H1 (cell line): ENCODE results near the gene SLC36A2. TPM values are rescaled to one million over a fixed set of nuclear protein-coding genes. Genes with fewer than 3 reads are reported as not detected.

Experiments
- CTCF ChIA-PET: fragments of 300-600 bp; sonication (Branson Sonifier 250); formaldehyde crosslinking; loops from one replicate; lab custom pipeline; 2021; ENCODE audit not compliant: partially characterized antibody; lab: Charles Lee
- POLR2A ChIA-PET: fragments of 300-600 bp; sonication (Branson Sonifier 250); formaldehyde crosslinking; loops from one replicate; lab custom pipeline; 2021; ENCODE audit warnings: inconsistent platforms; ENCODE audit not compliant: partially characterized antibody; lab: Charles Lee
- DNase-seq, 2 experiments: peaks; one replicate each; pipeline versions ENCODE4 v3.0.0 to v3.0.0-alpha.2; 2010 to 2022; ENCODE audit warnings: low spot score in 2 of 2, low read depth in 1 of 2, mixed read lengths in 1 of 2
- FAIRE-seq: peaks from 2 replicates; lab custom pipeline; 2011; peaks lifted over from hg19 to GRCh38; lab: Jason Lieb, UNC
- H2AFZ ChIP-seq: 2 replicates; pipeline ENCODE4 v1.8.1; 2012; ENCODE audit warnings: low read length, inconsistent platforms
- H2AK5ac ChIP-seq: 2 replicates; pipeline ENCODE4 v1.6.1; 2013; ENCODE audit warnings: low read depth, low read length
- H2BK120ac ChIP-seq: replicated peaks from 2 replicates; pipeline ENCODE3; 2013; ENCODE audit warnings: low read depth, low read length, inconsistent platforms
- H2BK12ac ChIP-seq: 2 replicates; pipeline ENCODE4 v1.6.1; 2013; ENCODE audit warnings: low read depth, low read length
- H2BK15ac ChIP-seq: 2 replicates; pipeline ENCODE4 v1.6.1; 2013; ENCODE audit warnings: low read length
- H2BK20ac ChIP-seq: 2 replicates; pipeline ENCODE4 v1.6.1; 2013; ENCODE audit warnings: low read length
- H2BK5ac ChIP-seq: 2 replicates; pipeline ENCODE4 v1.6.1; 2013; ENCODE audit warnings: low read depth, low read length
- H3K14ac ChIP-seq: 2 replicates; pipeline ENCODE4 v1.6.1; 2013; ENCODE audit warnings: inconsistent platforms; ENCODE audit not compliant: insufficient read length
- H3K18ac ChIP-seq: 2 replicates; pipeline ENCODE4 v1.6.1; 2013; ENCODE audit warnings: low read length; ENCODE audit errors: extremely low read depth
- H3K23ac ChIP-seq: 2 replicates; pipeline ENCODE4 v1.6.1; 2013; ENCODE audit warnings: inconsistent platforms; ENCODE audit not compliant: insufficient read length
- H3K23me2 ChIP-seq: 2 replicates; pipeline ENCODE4 v1.6.1; 2013; ENCODE audit warnings: low read depth, low read length
- H3K27ac ChIP-seq: 2 replicates; pipeline ENCODE4 v1.6.1; 2011; ENCODE audit warnings: low read depth, low read length, inconsistent platforms
- H3K27me3 ChIP-seq, 4 experiments: replicated peaks in 1 of 4; 1 replicate in 1 of 4; 2 replicates in 3 of 4; pipeline versions ENCODE4 v1.6.1 to v1.8.1; 2011 to 2013; ENCODE audit warnings: low read length in 3 of 4, mild to moderate bottlenecking in 3 of 4, inconsistent platforms in 2 of 4, mixed read lengths in 2 of 4, moderate library complexity in 1 of 4; ENCODE audit not compliant: control insufficient read depth in 3 of 4, insufficient read depth in 3 of 4; ENCODE audit errors: extremely low read depth in 1 of 4
- H3K36me3 ChIP-seq, 4 experiments: 2 replicates each; pipeline versions ENCODE4 v1.6.1 to v1.8.1; 2011 to 2013; ENCODE audit warnings: mild to moderate bottlenecking in 4 of 4, low read length in 3 of 4, moderate library complexity in 2 of 4, control low read depth in 1 of 4, inconsistent platforms in 1 of 4; ENCODE audit not compliant: insufficient read depth in 4 of 4, control insufficient read depth in 2 of 4
- H3K4ac ChIP-seq: replicated peaks from 2 replicates; pipeline ENCODE3; 2013; ENCODE audit warnings: low read length, low read depth, mixed read lengths, inconsistent platforms; ENCODE audit not compliant: insufficient read length
- H3K4me1 ChIP-seq, 4 experiments: replicated peaks in 1 of 4; 1 replicate in 1 of 4; 2 replicates in 3 of 4; pipeline versions ENCODE4 v1.6.1 to v1.8.1; 2011 to 2013; ENCODE audit warnings: low read length in 3 of 4, inconsistent platforms in 2 of 4, mixed read lengths in 1 of 4; ENCODE audit not compliant: insufficient read depth in 4 of 4, control insufficient read depth in 3 of 4
- H3K4me2 ChIP-seq, 2 experiments: 2 replicates each; pipeline versions ENCODE4 v1.6.1 to v1.8.1; 2011 to 2013; ENCODE audit warnings: low read depth in 2 of 2, low read length in 2 of 2, control low read depth in 1 of 2, inconsistent platforms in 1 of 2, mild to moderate bottlenecking in 1 of 2; ENCODE audit not compliant: insufficient read depth in 1 of 2
- H3K4me3 ChIP-seq, 4 experiments: fragments of 200-600, 300-600 bp in 1 of 4; sonication (generic), shearing (Covaris generic), sonication (Bioruptor Twin) in 1 of 4; 2 replicates each; pipeline versions ENCODE4 v1.5.1 to v1.8.1; 2011 to 2016; ENCODE audit warnings: low read length in 4 of 4, low read depth in 3 of 4, control low read depth in 2 of 4, inconsistent platforms in 2 of 4, mild to moderate bottlenecking in 2 of 4, mixed read lengths in 1 of 4, moderate library complexity in 1 of 4; ENCODE audit not compliant: insufficient read depth in 2 of 4; ENCODE audit errors: extremely low read depth in 1 of 4
- H3K56ac ChIP-seq: replicated peaks from 2 replicates; pipeline ENCODE3; 2013; ENCODE audit warnings: low read depth, mild to moderate bottlenecking, mixed read lengths, low read length, inconsistent platforms; ENCODE audit not compliant: insufficient read length
- H3K79me1 ChIP-seq: 2 replicates; pipeline ENCODE4 v1.6.1; 2013; ENCODE audit warnings: low read depth, low read length, control low read depth
- H3K79me2 ChIP-seq, 2 experiments: 2 replicates each; pipeline versions ENCODE4 v1.6.1 to v1.8.1; 2012 to 2013; ENCODE audit warnings: low read length in 2 of 2, mild to moderate bottlenecking in 2 of 2, inconsistent platforms in 1 of 2; ENCODE audit not compliant: insufficient read depth in 2 of 2, control insufficient read depth in 1 of 2
- H3K9ac ChIP-seq, 4 experiments: replicated peaks in 1 of 4; 1 replicate in 1 of 4; 2 replicates in 3 of 4; pipeline versions ENCODE4 v1.6.1 to v1.8.1; 2011 to 2013; ENCODE audit warnings: low read depth in 3 of 4, low read length in 3 of 4, control low read depth in 2 of 4, mild to moderate bottlenecking in 2 of 4, moderate library complexity in 2 of 4, inconsistent platforms in 1 of 4; ENCODE audit errors: extremely low read depth in 1 of 4
- H3K9me3 ChIP-seq, 2 experiments: 2 replicates each; pipeline versions ENCODE4 v1.6.1 to v1.8.1; 2012 to 2013; ENCODE audit warnings: mild to moderate bottlenecking in 2 of 2, moderate library complexity in 2 of 2, control low read depth in 1 of 2, inconsistent platforms in 1 of 2, low read depth in 1 of 2, low read length in 1 of 2, mixed read lengths in 1 of 2; ENCODE audit not compliant: insufficient read depth in 2 of 2
- H4K20me1 ChIP-seq, 2 experiments: replicated peaks in 1 of 2; 2 replicates each; pipeline versions ENCODE3 to v1.8.1; 2011 to 2013; ENCODE audit warnings: inconsistent platforms in 2 of 2, low read length in 2 of 2, mild to moderate bottlenecking in 1 of 2; ENCODE audit not compliant: insufficient read depth in 2 of 2, control insufficient read depth in 1 of 2
- H4K5ac ChIP-seq: 2 replicates; pipeline ENCODE4 v1.6.1; 2013; ENCODE audit warnings: low read length, low read depth, mixed read lengths, inconsistent platforms; ENCODE audit not compliant: insufficient read length
- H4K8ac ChIP-seq: 2 replicates; pipeline ENCODE4 v1.8.0; 2013; ENCODE audit warnings: mild to moderate bottlenecking, moderate library complexity, low read length, inconsistent platforms; ENCODE audit not compliant: insufficient read depth; ENCODE audit errors: extremely low read depth
- H4K91ac ChIP-seq: replicated peaks from 2 replicates; pipeline ENCODE3; 2013; ENCODE audit warnings: low read length, mixed read lengths, inconsistent platforms; ENCODE audit not compliant: insufficient read length
- KDM4A ChIP-seq: IDR thresholded peaks from one replicate; pipeline ENCODE4 v1.7.1; 2012; ENCODE audit warnings: low read depth, mild to moderate bottlenecking, moderate library complexity, low read length, inconsistent platforms; ENCODE audit not compliant: severe bottlenecking
- WGBS, 2 experiments: shearing (Covaris generic) in 1 of 2; methylation state at CpG; one replicate each; pipeline versions ENCODE4 v1.1.6 to v1.1.7; 2013 to 2015; ENCODE audit warnings: low lambda C conversion rate in 2 of 2, mixed read lengths in 2 of 2, inconsistent platforms in 1 of 2, low coverage in 1 of 2, missing lambda C conversion rate in 1 of 2; ENCODE audit not compliant: insufficient replicate concordance in 2 of 2, insufficient coverage in 1 of 2, insufficient read length in 1 of 2; ENCODE audit errors: extremely low coverage in 1 of 2, missing lambda C conversion rate in 1 of 2; 5-methylcytosine and 5-hydroxymethylcytosine counted together
- polyA plus RNA-seq, 7 experiments: library from polyadenylated mRNA; depleted of rRNA in 3 of 7; stranded (reverse) in 5 of 7; unstranded in 2 of 7; fragments of >200 nt in 5 of 7; fragments of 200-250 nt in 2 of 7; gene quantifications; 1 replicate in 5 of 7; 2 replicates in 1 of 7; 4 replicates in 1 of 7; pipeline versions ENCODE4 v1.2.1 to v1.2.3, GENCODE V29; 2011 to 2013; ENCODE audit warnings: missing spikeins in 2 of 7, mixed read lengths in 2 of 7
- total RNA-seq: library from RNA; stranded (reverse); fragmentation: NEBNext Ultra II Directional; extraction: Animal tissue kit (Norgen Biotek cat#: 25700); gene quantifications from 2 replicates; pipeline ENCODE4 v1.2.1, GENCODE V29; 2021
- TF ChIP-seq, protein P1 (sequence below): IDR thresholded peaks from 2 replicates; pipeline ENCODE4 v1.6.1; 2011; ENCODE audit warnings: low read length, improper control_type of control experiment

Gene SLC36A2
- total and polyA plus RNA-seq, 2 of the 8 experiments (the other 6 are each of a cell fraction or from before 2014, with no cell fraction given), result 0.30 TPM; not detected in 1

- ChIA-PET POLR2A (no interaction called here), CTCF (interaction anchor here (0.6 to 1.6 kb wide), 10 partner anchors 15 to 796 kb away, joined by 3 to 8 read pairs (median 4); partner anchors contain the start of gene CCDC69)
- no peaks in the 10 kb centered on the region for H3K27me3 ChIP-seq
- H3K14ac ChIP-seq, result no peak overlapping the region
- no peak overlapping the region for H3K27ac ChIP-seq
- H4K5ac ChIP-seq, result no peak overlapping the region
- no peak overlapping the region for H2BK15ac ChIP-seq
- H2BK12ac ChIP-seq, result no peak overlapping the region
- no peaks in the 10 kb centered on the region for H3K79me1 ChIP-seq
- H2AFZ ChIP-seq, result no peak overlapping the region
- no peak overlapping the region for H2BK120ac ChIP-seq
- TF ChIP-seq KDM4A, result no peak
- TF ChIP-seq, protein P1, sequence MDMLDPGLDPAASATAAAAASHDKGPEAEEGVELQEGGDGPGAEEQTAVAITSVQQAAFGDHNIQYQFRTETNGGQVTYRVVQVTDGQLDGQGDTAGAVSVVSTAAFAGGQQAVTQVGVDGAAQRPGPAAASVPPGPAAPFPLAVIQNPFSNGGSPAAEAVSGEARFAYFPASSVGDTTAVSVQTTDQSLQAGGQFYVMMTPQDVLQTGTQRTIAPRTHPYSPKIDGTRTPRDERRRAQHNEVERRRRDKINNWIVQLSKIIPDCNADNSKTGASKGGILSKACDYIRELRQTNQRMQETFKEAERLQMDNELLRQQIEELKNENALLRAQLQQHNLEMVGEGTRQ, result no peak
- TF ChIP-seq, all 59 proteins: peak for 0
- Histone ChIP-seq H2BK20ac (no peak overlapping the region), H3K79me2 (no peaks in the 10 kb centered on the region), H2BK5ac (no peak overlapping the region), H3K9me3 (no peaks in the 10 kb centered on the region), H4K91ac (no peak overlapping the region), H3K23ac (no peak overlapping the region), H3K4me2 (no peak overlapping the region), H3K56ac (no peak overlapping the region), H3K4me1 (no peaks in the 10 kb centered on the region), H4K20me1 (no peaks in the 10 kb centered on the region), H3K23me2 (no peaks in the 10 kb centered on the region), H4K8ac (no peak overlapping the region), H2AK5ac (no peak overlapping the region), H3K4me3 (no peak overlapping the region), H3K36me3 (no peaks in the 10 kb centered on the region), H3K9ac (no peak overlapping the region), H3K18ac (no peak overlapping the region), H3K4ac (no peak overlapping the region)
- WGBS, 2 experiments, result 74% methylated on average over 2 of the region's 2 CpGs; no CpG with 5 or more reads in 1 of the 2 experiments
- no peak for FAIRE-seq
- DNase-seq, result no peak
Observed at GRCh38 chr5:151313357-151313756, 34.0 kb downstream of the SLC36A2 start.
